ENCODE measurements around the gene MATN3.

Gene MATN3

DNA sequence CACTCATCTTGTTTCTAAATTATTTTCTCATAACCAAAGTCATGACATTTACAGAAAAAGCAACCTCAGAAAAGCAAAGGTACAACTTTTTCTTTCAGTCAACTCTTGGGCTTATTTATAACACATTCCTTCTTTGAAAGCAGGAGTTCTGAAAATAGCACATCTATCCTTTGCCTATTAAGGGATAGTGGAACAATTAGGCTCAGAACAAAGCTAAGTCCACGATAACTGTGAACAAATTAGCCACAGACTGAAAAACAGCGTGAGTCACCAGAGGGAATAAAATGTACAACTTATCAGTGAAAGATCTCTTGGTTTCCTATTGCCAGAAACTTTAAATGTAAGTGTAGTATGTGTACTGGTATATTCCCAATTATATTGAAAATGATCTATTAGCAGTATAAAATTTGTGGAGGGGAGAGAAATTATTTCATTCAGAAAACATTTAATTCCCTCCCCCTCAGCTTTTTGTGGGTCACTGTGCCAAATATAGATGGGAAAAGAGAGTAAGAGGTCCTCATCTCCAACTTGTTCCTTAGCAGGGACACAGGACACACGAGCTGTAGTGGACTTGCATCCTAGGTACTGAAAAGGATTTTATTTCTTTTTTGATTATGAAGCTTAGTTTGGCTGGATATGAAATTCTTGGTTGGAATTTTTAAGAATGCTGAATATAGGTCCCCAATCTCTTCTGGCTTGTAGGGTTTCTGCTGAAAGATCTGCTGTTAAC is 15.4 kb upstream of the MATN3 start:
- H3K27ac ChIP-seq (ENCODE audit: insufficient read depth in 1 of 2, low read depth in 1 of 2, low read length in 2 of 2, poor library complexity in 1 of 2, severe bottlenecking in 2 of 2) = no peak overlapping the region
- DNase-seq = no peak

DNA sequence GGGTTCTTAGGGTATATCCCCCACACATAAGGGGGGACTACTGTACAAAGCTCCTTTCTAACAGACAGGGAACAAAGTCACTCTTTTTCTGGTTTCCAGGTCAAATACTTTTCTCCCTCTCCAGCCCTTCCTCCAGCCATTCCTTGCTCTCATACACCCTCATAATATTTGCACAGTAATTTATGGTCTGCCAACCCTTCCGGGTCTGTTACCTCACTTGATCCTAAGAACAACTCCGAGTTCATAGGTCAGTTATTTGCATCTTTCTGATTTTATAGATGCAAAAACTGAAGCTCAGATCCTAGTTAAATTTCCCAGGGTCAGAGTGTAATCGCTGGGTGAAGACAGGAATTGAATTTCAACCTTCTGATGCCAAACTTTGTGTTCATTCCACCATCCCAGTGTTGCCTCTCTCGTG is 14.8 kb upstream of the MATN3 start:
- no peak for DNase-seq
- Histone ChIP-seq H3K27me3 (replicated peaks in 2 of 5; ENCODE audit: control insufficient read depth in 4 of 5, insufficient read depth in 5 of 5, low read length in 4 of 5) (no peaks in the 10 kb centered on the region), H3K4me1 (ENCODE audit: control extremely low read depth in 1 of 4, control insufficient read depth in 4 of 4, insufficient read depth in 4 of 4, low read length in 3 of 4) (no peaks in the 10 kb centered on the region), H3K36me3 (ENCODE audit: control insufficient read depth in 4 of 4, insufficient read depth in 4 of 4, low read length in 3 of 4) (peaks cover 10 to 55% (median 26%) of the 10 kb centered on the region in 4 experiments), H3K27ac (ENCODE audit: insufficient read depth in 1 of 2, low read depth in 1 of 2, low read length in 2 of 2, poor library complexity in 1 of 2, severe bottlenecking in 2 of 2) (no peak overlapping the region), H3K9me3 (ENCODE audit: control extremely low read depth in 1 of 5, control insufficient read depth in 4 of 5, insufficient read depth in 2 of 5, low read depth in 1 of 5, low read length in 4 of 5) (peaks cover 0 to 28% (median 3%) of the 10 kb centered on the region in 5 experiments), H3K4me3 (ENCODE audit: control insufficient read depth in 1 of 7, extremely low read depth in 1 of 7, insufficient read depth in 4 of 7, low read depth in 2 of 7, low read length in 6 of 7) (no peak overlapping the region)
- WGBS (ENCODE audit: insufficient coverage) = 67% methylated on average over 3 of the region's 4 CpGs
- CTCF ChIA-PET = interaction anchor here (1.1 to 1.5 kb wide), 2 partner anchors 12 to 27 kb away, joined by 3 to 6 read pairs; no protein-coding TSS in a partner anchor
- POLR2A ChIA-PET = no interaction called here

More for the DNA sequence above, 15.4 kb upstream of the MATN3 start:
- ChIA-PET CTCF (interaction anchor here (1.1 to 1.5 kb wide), 3 partner anchors 9 to 28 kb away, joined by 3 to 6 read pairs (median 4); no protein-coding TSS in a partner anchor), POLR2A (no interaction called here)
- peaks cover 0 to 26% (median 3%) of the 10 kb centered on the region in 5 experiments for H3K9me3 ChIP-seq (ENCODE audit: control extremely low read depth in 1 of 5, control insufficient read depth in 4 of 5, insufficient read depth in 2 of 5, low read depth in 1 of 5, low read length in 4 of 5)
- WGBS (ENCODE audit: insufficient coverage) = 100% methylated on average over 1 of the region's 3 CpGs
- H3K4me1 ChIP-seq (ENCODE audit: control extremely low read depth in 1 of 4, control insufficient read depth in 4 of 4, insufficient read depth in 4 of 4, low read length in 3 of 4) = no peaks in the 10 kb centered on the region
- peaks cover 10 to 59% (median 32%) of the 10 kb centered on the region in 4 experiments for H3K36me3 ChIP-seq (ENCODE audit: control insufficient read depth in 4 of 4, insufficient read depth in 4 of 4, low read length in 3 of 4)
- no peak overlapping the region for H3K4me3 ChIP-seq (ENCODE audit: control insufficient read depth in 1 of 7, extremely low read depth in 1 of 7, insufficient read depth in 4 of 7, low read depth in 2 of 7, low read length in 6 of 7)
- no peaks in the 10 kb centered on the region for H3K27me3 ChIP-seq (replicated peaks in 2 of 5; ENCODE audit: control insufficient read depth in 4 of 5, insufficient read depth in 5 of 5, low read length in 4 of 5)

DNA sequence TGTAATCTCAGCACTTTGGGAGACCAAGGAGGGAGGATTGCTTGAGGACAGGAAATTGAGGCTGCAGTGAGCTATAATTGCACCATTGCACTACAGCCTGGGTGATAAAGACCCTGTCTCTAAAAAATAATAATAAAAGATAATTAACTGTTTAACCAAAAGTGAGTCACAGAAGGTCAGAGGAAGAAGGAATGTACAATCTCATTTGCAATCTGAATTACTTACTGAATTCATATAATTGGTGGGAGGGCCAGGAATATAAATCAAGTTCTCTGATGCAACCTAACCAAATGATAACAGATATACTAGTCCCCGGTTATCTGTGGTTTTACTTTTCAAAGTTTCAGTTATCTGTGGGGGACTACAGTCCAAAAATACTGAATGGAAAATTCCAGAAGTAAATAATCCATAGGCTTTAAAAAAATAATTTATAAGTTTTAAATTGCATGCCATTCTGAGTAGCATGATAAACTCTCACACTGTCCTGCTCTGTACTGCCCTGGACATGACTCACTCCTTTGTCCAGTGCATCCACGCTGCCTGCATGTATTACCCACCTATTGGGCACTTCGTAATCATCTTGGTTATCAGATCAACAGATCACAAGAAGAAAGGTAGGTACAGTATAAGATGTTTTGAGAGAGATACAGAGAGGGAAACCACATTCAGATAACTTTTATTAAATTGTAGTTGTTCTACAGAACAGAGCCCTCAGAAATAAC is 12.8 kb upstream of the MATN3 start:
- CTCF ChIA-PET = no interaction called here

DNA sequence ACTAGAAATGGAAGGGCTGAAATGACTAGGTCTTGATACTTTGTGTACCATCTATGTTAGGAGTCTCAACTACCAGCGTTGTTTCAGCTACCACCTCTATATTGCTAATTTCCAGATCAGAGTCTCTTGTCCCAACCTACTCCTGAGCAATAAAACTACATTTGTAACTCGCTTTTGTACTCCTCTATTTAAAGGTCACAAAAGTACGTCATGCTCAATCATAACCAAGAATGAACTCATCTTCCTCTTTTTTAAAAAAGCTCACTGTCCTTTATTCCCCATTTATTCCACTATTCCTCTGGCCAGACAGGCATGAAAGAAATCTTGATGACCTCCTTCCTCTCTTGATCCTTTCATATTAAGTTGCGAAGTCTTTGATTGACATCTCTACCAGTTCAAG is 11.2 kb upstream of the MATN3 start:
- CTCF ChIA-PET = interaction anchor here (0.8 to 1.4 kb wide), 3 partner anchors 10 to 21 kb away, joined by 3 to 5 read pairs (median 4); no protein-coding TSS in a partner anchor
- Histone ChIP-seq H3K27ac (ENCODE audit: insufficient read depth in 1 of 2, low read depth in 1 of 2, low read length in 2 of 2, poor library complexity in 1 of 2, severe bottlenecking in 2 of 2) (no peak overlapping the region), H3K9me3 (ENCODE audit: control extremely low read depth in 1 of 5, control insufficient read depth in 4 of 5, insufficient read depth in 2 of 5, low read depth in 1 of 5, low read length in 4 of 5) (peaks cover 4 to 31% (median 6%) of the 10 kb centered on the region in 5 experiments), H3K4me3 (ENCODE audit: control insufficient read depth in 1 of 7, extremely low read depth in 1 of 7, insufficient read depth in 4 of 7, low read depth in 2 of 7, low read length in 6 of 7) (no peak overlapping the region), H3K36me3 (ENCODE audit: control insufficient read depth in 4 of 4, insufficient read depth in 4 of 4, low read length in 3 of 4) (peaks cover 0 to 20% (median 8%) of the 10 kb centered on the region in 4 experiments), H3K4me1 (ENCODE audit: control extremely low read depth in 1 of 4, control insufficient read depth in 4 of 4, insufficient read depth in 4 of 4, low read length in 3 of 4) (no peaks in the 10 kb centered on the region), H3K27me3 (replicated peaks in 2 of 5; ENCODE audit: control insufficient read depth in 4 of 5, insufficient read depth in 5 of 5, low read length in 4 of 5) (no peaks in the 10 kb centered on the region)
- 97% methylated on average over 4 of the region's 4 CpGs for WGBS (ENCODE audit: insufficient coverage)
- POLR2A ChIA-PET = interaction anchor here (0.6 kb wide), 1 partner anchor 162 kb away, joined by 3 read pairs; no protein-coding TSS in a partner anchor
- DNase-seq = no peak

More for the DNA sequence above, 12.8 kb upstream of the MATN3 start:
- H3K27me3 ChIP-seq (replicated peaks in 2 of 5; ENCODE audit: control insufficient read depth in 4 of 5, insufficient read depth in 5 of 5, low read length in 4 of 5) = no peaks in the 10 kb centered on the region
- H3K36me3 ChIP-seq (ENCODE audit: control insufficient read depth in 4 of 4, insufficient read depth in 4 of 4, low read length in 3 of 4) = peaks cover 7 to 35% (median 14%) of the 10 kb centered on the region in 4 experiments
- H3K9me3 ChIP-seq (ENCODE audit: control extremely low read depth in 1 of 5, control insufficient read depth in 4 of 5, insufficient read depth in 2 of 5, low read depth in 1 of 5, low read length in 4 of 5) = peaks cover 4 to 41% (median 6%) of the 10 kb centered on the region in 5 experiments
- H3K4me1 ChIP-seq (ENCODE audit: control extremely low read depth in 1 of 4, control insufficient read depth in 4 of 4, insufficient read depth in 4 of 4, low read length in 3 of 4) = no peaks in the 10 kb centered on the region
- no CpG with 5 or more reads among the region's 3 CpGs for whole genome bisulfite sequencing (ENCODE audit: insufficient coverage)
- no peak overlapping the region for H3K4me3 ChIP-seq (ENCODE audit: control insufficient read depth in 1 of 7, extremely low read depth in 1 of 7, insufficient read depth in 4 of 7, low read depth in 2 of 7, low read length in 6 of 7)
- POLR2A ChIA-PET = no interaction called here
- no peak for DNase-seq
- no peak overlapping the region for H3K27ac ChIP-seq (ENCODE audit: insufficient read depth in 1 of 2, low read depth in 1 of 2, low read length in 2 of 2, poor library complexity in 1 of 2, severe bottlenecking in 2 of 2)

DNA sequence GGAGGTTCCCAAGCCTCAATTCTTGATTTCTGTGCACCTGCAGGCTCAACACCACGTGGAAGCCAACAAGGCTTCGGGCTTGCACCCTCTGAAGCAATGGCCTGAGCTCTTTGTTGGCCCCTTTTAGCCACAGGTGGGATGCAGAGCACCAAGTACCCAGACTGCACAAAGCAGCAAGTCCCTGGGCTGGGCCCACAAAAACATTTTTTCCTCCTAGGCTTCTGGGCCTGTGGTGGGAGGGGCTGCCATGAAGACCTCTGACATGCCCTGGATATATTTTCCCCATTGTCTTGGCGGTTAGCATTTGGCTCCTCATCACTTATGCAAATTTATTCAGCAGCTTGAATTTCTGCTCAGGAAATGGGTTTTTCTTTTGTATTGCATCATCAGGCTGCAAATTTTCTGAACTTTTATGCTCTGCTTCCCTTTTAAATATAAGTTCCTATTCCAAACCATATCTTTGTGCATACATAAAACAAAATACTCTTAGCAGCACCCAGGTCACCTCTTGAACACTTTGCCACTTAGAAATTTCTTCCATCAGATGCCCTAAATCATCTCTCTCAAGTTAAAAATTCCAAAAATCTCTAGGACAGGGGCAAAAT is 9.0 kb upstream of the MATN3 start:
- 94% methylated on average over 3 of the region's 3 CpGs for WGBS (ENCODE audit: insufficient coverage)
- DNase-seq = no peak
- POLR2A ChIA-PET = no interaction called here
- Histone ChIP-seq H3K4me3 (ENCODE audit: control insufficient read depth in 1 of 7, extremely low read depth in 1 of 7, insufficient read depth in 4 of 7, low read depth in 2 of 7, low read length in 6 of 7) (no peak overlapping the region), H3K9me3 (ENCODE audit: control extremely low read depth in 1 of 5, control insufficient read depth in 4 of 5, insufficient read depth in 2 of 5, low read depth in 1 of 5, low read length in 4 of 5) (peaks cover 3 to 17% (median 6%) of the 10 kb centered on the region in 5 experiments), H3K27me3 (replicated peaks in 2 of 5; ENCODE audit: control insufficient read depth in 4 of 5, insufficient read depth in 5 of 5, low read length in 4 of 5) (no peaks in the 10 kb centered on the region), H3K36me3 (ENCODE audit: control insufficient read depth in 4 of 4, insufficient read depth in 4 of 4, low read length in 3 of 4) (peaks cover 0 to 2% (median under 1%) of the 10 kb centered on the region in 4 experiments), H3K27ac (ENCODE audit: insufficient read depth in 1 of 2, low read depth in 1 of 2, low read length in 2 of 2, poor library complexity in 1 of 2, severe bottlenecking in 2 of 2) (no peak overlapping the region), H3K4me1 (ENCODE audit: control extremely low read depth in 1 of 4, control insufficient read depth in 4 of 4, insufficient read depth in 4 of 4, low read length in 3 of 4) (no peaks in the 10 kb centered on the region)
- CTCF ChIA-PET = interaction anchor here (0.8 to 1.6 kb wide), 3 partner anchors 8 to 74 kb away, joined by 3 read pairs; no protein-coding TSS in a partner anchor

DNA sequence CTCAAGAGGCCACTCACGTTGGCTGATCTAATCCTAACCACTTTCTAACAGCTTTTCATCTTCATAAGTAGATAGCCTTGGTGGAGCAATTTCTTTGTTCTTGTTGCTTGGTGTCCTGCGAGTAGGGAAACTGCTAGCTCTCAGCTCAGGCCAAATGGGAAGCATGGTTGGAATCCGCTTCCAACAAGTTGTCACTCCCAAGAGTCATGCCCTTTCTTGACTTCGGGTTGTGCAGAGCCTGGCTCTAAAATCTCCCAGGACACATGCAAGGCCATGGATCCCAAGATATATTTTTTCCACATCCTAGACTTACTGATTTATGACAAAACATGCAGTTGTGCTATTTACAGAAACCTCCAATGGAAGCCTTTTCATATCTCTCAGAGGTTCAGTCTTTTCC is 7.3 kb upstream of the MATN3 start:
- peaks cover 3 to 17% (median 6%) of the 10 kb centered on the region in 5 experiments for H3K9me3 ChIP-seq (ENCODE audit: control extremely low read depth in 1 of 5, control insufficient read depth in 4 of 5, insufficient read depth in 2 of 5, low read depth in 1 of 5, low read length in 4 of 5)
- no peak overlapping the region for H3K27ac ChIP-seq (ENCODE audit: insufficient read depth in 1 of 2, low read depth in 1 of 2, low read length in 2 of 2, poor library complexity in 1 of 2, severe bottlenecking in 2 of 2)
- H3K27me3 ChIP-seq (replicated peaks in 2 of 5; ENCODE audit: control insufficient read depth in 4 of 5, insufficient read depth in 5 of 5, low read length in 4 of 5) = peaks cover 0 to 2% (median 0%) of the 10 kb centered on the region in 5 experiments
- 100% methylated on average over 2 of the region's 4 CpGs for WGBS (ENCODE audit: insufficient coverage)
- POLR2A ChIA-PET = no interaction called here
- H3K36me3 ChIP-seq (ENCODE audit: control insufficient read depth in 4 of 4, insufficient read depth in 4 of 4, low read length in 3 of 4) = peaks cover 0 to 2% (median 0%) of the 10 kb centered on the region in 4 experiments
- no peaks in the 10 kb centered on the region for H3K4me1 ChIP-seq (ENCODE audit: control extremely low read depth in 1 of 4, control insufficient read depth in 4 of 4, insufficient read depth in 4 of 4, low read length in 3 of 4)
- CTCF ChIA-PET = interaction anchor here (1.0 to 1.6 kb wide), 2 partner anchors 40 to 64 kb away, joined by 3 read pairs; no protein-coding TSS in a partner anchor
- DNase-seq = no peak
- H3K4me3 ChIP-seq (ENCODE audit: control insufficient read depth in 1 of 7, extremely low read depth in 1 of 7, insufficient read depth in 4 of 7, low read depth in 2 of 7, low read length in 6 of 7) = no peak overlapping the region
